Urinary bladder (tissue), 4 donors: ENCODE data around the gene CPA1. TPM values are rescaled to one million over a fixed set of nuclear protein-coding genes. Genes with fewer than 3 reads are reported as not detected.

Experiments
- DNase-seq: peaks from one replicate; pipeline ENCODE4 v3.0.0-alpha.2; 2015; ENCODE audit errors: extremely low spot score
- H3K27ac ChIP-seq: one replicate; pipeline ENCODE4 v1.5.1; 2013; ENCODE audit warnings: low read depth, mild to moderate bottlenecking, moderate library complexity
- H3K36me3 ChIP-seq: one replicate; pipeline ENCODE4 v1.6.1; 2013; ENCODE audit warnings: mild to moderate bottlenecking, moderate library complexity; ENCODE audit not compliant: insufficient read depth
- H3K4me1 ChIP-seq: one replicate; pipeline ENCODE4 v1.6.1; 2013; ENCODE audit warnings: mild to moderate bottlenecking, moderate library complexity; ENCODE audit not compliant: insufficient read depth
- H3K4me3 ChIP-seq: one replicate; pipeline ENCODE4 v1.5.1; 2013; ENCODE audit warnings: low read depth, low read length
- WGBS: extraction: QIAGEN DNeasy Blood & Tissue Kit; methylation state at CpG from one replicate; pipeline ENCODE4 v1.1.7; 2013; 5-methylcytosine and 5-hydroxymethylcytosine counted together
- polyA plus RNA-seq: library from polyadenylated mRNA; stranded (reverse); fragments of 200-250 nt; gene quantifications from one replicate; pipeline ENCODE4 v1.2.3, GENCODE V29; 2013
- total RNA-seq: library from RNA; depleted of rRNA; stranded (reverse); fragments of >200 nt; gene quantifications from one replicate; pipeline ENCODE4 v1.2.3, GENCODE V29; 2014
- donor health status: healthy with polysubstance abuse.
- donor health status: healthy.

CPA1 gene
- total and polyA plus RNA-seq, 2 donors = 0.63 to 0.71 TPM

DNA sequence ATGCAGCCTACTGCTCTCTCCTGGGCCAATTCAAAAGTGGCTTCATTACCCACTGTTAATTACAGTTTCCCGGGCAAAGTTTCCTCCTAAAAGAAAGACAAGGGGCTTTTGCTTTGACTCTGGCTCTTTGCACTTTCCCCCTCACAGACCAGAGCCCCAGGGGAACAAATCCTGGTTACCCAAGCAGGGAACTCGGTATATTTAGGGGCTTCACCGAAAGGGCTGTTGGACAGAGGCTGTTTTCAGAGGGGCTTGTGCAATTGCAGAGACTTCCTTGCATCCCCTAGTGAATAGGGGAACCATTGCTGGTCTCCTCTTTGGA is 7.0 kb downstream of the CPA1 start:
- Histone ChIP-seq H3K4me3 (no peak overlapping the region), H3K27ac (no peak overlapping the region), H3K4me1 (no peaks in the 10 kb centered on the region), H3K36me3 (no peaks in the 10 kb centered on the region)
- WGBS = 94% methylated on average over 3 of the region's 3 CpGs
- DNase-seq = no peak

DNA sequence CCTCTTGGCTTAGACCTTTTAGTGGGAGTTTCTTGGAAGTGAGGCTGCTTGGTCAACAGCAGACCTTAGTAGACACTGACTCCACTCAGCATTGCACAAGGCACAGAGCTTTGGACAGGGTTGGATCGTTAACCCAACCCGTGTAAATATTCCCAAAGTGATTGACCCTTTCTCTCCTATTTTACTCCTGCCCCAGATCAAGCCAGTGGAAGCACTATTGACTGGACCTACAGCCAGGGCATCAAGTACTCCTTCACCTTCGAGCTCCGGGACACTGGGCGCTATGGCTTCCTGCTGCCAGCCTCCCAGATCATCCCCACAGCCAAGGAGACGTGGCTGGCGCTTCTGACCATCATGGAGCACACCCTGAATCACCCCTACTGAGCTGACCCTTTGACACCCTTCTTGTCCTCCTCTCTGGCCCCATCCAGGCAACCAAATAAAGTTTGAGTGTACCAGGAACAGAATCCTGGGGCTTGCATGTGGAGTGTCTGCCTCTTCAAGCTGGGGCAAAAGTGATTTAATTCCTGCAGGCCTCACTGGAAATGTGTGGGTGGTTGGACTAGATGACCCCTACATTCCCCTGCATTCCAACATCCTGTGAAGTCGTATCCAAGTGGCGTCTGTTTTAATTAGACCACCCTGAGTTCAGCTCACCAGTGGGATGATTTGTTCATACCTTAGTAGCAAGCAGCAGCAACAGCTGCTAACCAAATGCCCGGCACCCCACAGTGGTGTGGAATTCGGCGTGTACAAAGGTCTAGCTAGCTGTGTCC is 7.5 kb downstream of the CPA1 start:
- DNase-seq = no peak
- H3K4me3 ChIP-seq = no peak overlapping the region
- H3K36me3 ChIP-seq = no peaks in the 10 kb centered on the region
- 82% methylated on average over 12 of the region's 12 CpGs for WGBS
- H3K4me1 ChIP-seq = no peaks in the 10 kb centered on the region
- no peak overlapping the region for H3K27ac ChIP-seq

DNA sequence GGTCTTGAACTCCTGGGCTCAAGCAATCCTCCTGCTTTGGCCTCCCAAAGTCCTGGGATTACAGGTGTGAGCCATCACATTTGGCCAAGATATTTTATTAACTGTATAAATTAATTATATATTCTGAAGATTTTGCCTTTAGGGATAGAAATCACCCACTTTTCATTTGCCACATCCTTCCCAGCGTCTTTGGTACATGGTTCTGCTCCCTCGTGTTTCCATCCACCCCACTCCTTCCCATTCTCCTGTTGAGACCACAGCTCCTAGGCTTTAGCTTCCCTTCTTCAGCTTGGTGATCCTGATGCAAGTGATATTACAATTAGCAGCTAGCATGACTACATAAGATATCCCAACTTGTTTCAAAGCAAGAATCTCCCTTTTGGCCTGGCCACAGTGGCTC is 8.4 kb downstream of the CPA1 start:
- DNase-seq = no peak
- Histone ChIP-seq H3K36me3 (no peaks in the 10 kb centered on the region), H3K27ac (no peak overlapping the region), H3K4me1 (no peaks in the 10 kb centered on the region), H3K4me3 (no peak overlapping the region)
- WGBS = 100% methylated on average over 2 of the region's 2 CpGs

DNA sequence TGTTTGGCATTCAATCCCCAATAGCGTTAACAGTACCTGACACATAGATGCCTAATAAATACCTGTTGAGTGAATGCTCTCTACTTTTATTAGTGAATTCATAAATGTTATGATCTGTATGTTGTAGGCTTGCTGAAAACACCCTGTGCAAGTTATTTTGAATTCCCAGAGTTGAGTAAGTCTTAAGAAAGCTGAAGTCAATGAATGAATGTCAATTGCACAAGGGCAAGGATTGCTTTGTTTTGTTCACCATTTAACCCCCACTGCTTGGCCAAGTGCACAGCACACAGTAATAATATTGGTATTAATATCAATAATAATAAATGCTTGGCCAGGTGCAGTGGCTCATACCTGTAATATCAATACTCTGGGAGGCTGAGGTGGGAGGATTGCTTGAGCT is 10.2 kb downstream of the CPA1 start:
- Histone ChIP-seq H3K27ac (no peak overlapping the region), H3K4me1 (no peaks in the 10 kb centered on the region), H3K4me3 (no peak overlapping the region), H3K36me3 (no peaks in the 10 kb centered on the region)
- no peak for DNase-seq
- 93% methylated on average over 1 of the region's 1 CpG for WGBS

DNA sequence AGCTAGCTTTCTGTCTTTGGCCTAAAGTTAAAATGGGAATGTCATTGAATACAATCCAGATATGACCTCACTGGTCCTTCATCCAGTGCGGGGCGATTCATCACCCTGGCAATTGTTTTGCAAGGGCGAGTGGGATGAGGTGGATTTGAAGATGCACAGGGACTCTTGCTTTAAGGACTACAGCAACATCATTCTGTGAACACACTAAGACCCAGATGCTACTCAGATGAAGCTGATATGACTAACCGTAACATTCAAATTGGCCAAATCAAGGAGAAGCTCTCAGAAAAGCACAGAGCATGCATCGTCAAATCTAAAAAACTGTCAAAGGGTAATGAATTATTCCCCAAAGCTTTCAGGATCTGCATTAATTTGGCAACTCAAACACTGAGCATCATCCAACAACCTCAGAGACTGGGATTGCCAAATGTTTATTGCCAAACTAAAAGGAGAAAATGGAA is 12.8 kb downstream of the CPA1 start:
- Histone ChIP-seq H3K4me3 (no peak overlapping the region), H3K4me1 (no peaks in the 10 kb centered on the region), H3K36me3 (no peaks in the 10 kb centered on the region), H3K27ac (no peak overlapping the region)
- no peak for DNase-seq
- WGBS = 41% methylated on average over 5 of the region's 5 CpGs

DNA sequence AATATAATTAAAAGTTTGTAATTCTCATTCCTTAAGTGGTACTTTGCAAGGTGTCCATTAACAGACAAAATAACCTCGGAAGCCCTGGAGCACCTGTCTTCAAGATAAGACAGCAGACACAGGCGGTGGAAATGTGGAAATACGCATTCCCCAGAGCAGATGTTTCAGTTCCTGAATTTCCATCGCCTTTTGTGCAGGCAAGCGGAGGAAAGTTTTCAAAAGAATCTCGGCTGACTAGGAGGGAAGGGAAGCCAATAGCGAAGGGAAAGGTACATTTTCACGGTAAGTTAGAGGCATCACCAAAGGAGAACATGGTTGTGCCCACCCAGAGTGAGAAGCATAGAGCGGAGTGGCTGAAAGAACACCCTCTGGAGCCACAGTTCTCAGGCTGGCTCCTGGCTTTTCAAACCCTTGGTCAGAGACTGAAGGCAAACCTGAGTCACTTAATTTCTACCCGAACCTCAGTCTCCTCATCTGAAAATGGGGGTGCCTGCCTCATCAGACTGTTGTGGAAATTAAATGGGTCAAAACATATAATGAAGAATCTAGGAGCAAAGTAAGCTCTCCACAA is 13.6 kb downstream of the CPA1 start:
- Histone ChIP-seq H3K36me3 (no peaks in the 10 kb centered on the region), H3K27ac (no peak overlapping the region), H3K4me1 (no peaks in the 10 kb centered on the region), H3K4me3 (no peak overlapping the region)
- no peak for DNase-seq
- WGBS = 79% methylated on average over 10 of the region's 10 CpGs

DNA sequence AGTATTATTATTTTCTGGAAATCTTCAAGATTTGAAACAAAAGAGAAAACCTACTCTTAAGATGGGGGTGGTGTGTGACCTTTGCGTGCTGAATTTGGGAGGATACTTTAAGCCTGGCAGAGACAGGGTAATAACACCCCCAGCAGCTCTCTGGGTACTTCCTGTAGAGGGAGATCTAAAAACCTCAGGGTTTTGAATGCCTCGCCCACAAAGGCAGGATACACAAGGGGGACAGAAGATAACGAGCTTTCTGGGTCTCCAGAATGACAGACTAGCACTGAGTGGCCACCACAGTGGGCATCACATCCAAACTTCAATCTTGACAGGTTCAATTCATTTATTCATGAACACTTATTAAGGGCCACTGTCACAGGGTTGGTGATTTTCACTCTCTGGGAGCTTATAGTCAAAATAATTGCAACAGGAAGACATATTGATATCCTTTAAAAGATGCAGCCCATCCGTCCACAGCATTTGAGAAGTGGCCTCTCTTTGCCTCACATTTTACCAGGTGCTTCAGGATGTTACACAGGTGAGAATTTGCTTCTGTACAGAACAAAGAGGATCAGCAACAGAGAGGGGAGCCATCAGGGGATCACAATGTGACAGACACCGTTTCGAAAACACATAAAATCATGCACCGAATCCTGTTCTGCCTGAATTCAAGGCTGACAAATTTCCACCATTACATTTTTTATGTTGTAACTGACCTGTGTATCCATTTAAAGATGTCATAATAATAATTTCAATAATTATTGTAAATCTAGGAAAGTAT is 14.3 kb downstream of the CPA1 start:
- no peak overlapping the region for H3K27ac ChIP-seq
- DNase-seq = no peak
- WGBS = 87% methylated on average over 7 of the region's 7 CpGs

DNA sequence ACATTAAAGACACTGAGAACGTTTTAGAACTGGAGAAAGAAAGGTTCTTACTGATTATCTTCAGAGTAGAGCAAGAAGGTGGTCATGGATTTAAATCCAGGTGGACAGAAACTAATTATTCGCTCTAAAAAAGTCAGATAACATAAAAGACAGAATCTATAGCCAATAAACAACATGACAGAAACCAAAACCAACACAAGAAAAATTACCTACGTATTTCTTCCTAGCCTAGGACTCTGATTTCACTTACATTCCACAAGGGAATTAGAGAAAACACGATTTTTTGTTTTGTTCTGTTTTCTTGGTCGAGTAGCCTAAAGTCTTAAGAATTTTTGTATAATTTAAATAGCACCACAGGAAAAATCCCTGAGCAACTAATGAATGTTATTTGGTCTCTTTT is 15.1 kb downstream of the CPA1 start:
- Histone ChIP-seq H3K27ac (no peak overlapping the region), H3K4me1 (no peaks in the 10 kb centered on the region), H3K36me3 (no peaks in the 10 kb centered on the region), H3K4me3 (no peak overlapping the region)
- WGBS = 73% methylated on average over 5 of the region's 5 CpGs
- DNase-seq = no peak

More for the DNA sequence above, 14.3 kb downstream of the CPA1 start:
- H3K36me3 ChIP-seq = no peaks in the 10 kb centered on the region
- H3K4me1 ChIP-seq = no peaks in the 10 kb centered on the region
- no peak overlapping the region for H3K4me3 ChIP-seq

DNA sequence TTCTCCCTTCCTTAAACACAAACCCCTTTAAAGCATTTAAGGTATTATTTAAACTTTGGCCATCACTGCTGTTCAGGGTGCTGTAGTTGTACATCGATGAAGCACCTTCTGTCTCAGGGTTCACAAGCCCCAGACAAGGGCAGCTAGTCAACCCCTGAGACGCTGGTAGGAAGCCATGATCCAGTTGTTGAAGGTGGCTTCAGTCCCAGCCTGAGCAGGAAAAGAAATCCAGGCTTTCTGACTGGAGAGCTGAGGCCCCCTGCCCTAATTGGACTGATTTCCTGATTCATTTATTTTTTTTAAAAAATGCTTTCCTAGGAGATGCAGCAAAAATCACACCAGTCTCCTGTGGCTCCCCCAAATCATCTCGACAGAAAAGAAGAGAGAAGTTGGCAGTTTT is 15.8 kb downstream of the CPA1 start:
- WGBS = 56% methylated on average over 3 of the region's 3 CpGs
- Histone ChIP-seq H3K4me1 (no peaks in the 10 kb centered on the region), H3K4me3 (no peak overlapping the region), H3K36me3 (no peaks in the 10 kb centered on the region), H3K27ac (no peak overlapping the region)
- DNase-seq = no peak

DNA sequence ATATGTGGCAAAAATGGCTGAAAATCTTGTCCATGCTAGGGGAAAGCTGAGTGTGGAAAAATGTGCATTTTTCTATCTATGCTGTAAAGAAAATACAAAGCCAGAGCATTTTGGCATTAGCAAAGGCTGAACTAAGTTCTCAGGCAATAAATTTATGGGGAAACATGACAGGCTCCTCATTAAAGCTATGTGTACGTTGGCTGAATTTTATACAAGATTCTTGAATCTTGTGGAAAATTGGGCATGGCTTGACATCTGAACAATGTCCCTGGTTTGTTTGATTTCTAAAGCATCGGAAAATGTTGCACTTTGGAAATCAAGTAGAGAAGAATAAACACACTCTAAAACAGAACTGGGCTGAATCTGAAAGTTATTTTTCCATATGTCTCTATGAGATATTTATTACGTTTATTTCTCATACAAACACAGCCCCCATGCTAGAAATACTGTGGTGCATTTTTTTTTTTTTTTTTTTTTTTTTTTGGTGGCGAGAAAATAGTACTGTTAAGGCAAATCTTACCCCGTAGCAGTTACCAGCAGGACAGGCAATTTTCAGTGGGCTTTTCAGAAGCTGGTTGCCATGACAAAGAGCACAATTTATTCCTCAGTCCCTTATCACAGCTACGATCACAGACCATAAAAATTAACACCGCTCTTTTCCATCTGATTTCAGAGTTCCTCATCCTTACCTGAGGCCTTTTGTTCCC is 16.9 kb downstream of the CPA1 start:
- Histone ChIP-seq H3K4me1 (no peaks in the 10 kb centered on the region), H3K36me3 (no peaks in the 10 kb centered on the region), H3K27ac (no peak overlapping the region), H3K4me3 (no peak overlapping the region)
- WGBS = 59% methylated on average over 7 of the region's 7 CpGs
- DNase-seq = no peak

DNA sequence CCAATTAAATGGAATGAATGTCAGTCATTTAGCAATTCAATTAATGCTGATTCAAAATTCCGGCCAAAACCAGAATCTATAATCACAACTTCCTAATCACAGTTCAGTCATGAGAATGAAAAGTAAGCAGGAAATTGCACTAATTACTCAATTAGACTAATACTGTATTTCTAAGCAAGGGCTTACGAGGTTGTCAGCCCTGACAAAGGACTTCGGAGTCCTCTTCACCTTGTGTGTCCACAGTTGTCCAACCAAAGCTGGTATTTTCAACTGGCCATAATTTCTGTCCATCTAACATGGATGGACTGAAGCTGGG is 17.4 kb downstream of the CPA1 start:
- no peaks in the 10 kb centered on the region for H3K36me3 ChIP-seq
- no peak overlapping the region for H3K4me3 ChIP-seq
- no peak overlapping the region for H3K27ac ChIP-seq
- no peaks in the 10 kb centered on the region for H3K4me1 ChIP-seq
- DNase-seq = no peak
- WGBS = 86% methylated on average over 3 of the region's 3 CpGs

DNA sequence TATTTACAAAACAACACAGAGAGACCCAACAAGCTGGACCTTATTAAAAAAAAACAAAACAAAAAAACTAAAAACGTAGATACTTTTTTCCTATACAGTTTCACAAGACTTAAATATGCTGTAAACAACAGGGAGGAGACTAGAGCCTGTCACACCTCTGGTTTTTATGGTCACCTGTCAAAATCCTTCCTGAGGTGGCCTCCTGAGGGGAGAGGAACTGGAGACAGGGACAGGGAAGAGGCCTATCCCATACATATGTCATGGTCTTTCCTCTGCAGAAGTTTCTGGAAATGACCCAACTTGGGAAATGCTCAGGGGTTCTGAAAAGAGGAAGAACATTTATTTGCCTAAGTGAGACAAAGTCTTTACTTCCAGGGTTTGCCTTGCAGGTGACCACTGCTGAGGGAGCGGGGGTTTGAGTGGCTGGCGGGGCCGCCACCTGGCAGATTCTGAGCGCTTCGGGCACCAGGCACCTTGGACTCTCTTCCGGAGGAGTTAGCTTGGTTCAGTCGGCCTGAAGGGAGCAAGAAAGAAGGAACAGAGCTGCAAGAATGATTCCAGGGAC is 18.3 kb downstream of the CPA1 start:
- no peaks in the 10 kb centered on the region for H3K36me3 ChIP-seq
- no peak overlapping the region for H3K27ac ChIP-seq
- no peak overlapping the region for H3K4me3 ChIP-seq
- DNase-seq = no peak
- 86% methylated on average over 8 of the region's 8 CpGs for WGBS
- H3K4me1 ChIP-seq = no peaks in the 10 kb centered on the region

DNA sequence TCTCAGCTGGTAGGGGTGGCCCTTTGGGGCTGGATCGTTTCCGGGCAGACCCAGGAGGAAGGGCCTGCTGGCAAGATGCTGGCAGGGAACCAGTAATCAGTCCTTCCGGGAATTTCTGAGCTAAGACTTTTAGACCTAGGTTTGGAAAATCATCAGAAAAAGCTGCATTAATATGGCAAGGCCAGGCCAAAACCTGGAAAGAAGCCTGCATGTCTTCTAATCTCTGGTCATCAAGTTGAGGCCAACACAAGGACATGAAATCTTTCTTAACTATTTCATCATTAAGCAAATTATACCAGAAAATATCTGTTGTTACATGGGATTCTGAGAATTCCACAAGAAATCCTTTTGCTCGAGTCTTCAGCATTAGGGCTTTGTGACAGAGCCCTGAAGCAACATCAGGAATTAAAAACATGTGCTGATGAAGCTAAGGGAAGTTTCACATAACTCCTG is 19.9 kb downstream of the CPA1 start:
- Histone ChIP-seq H3K4me3 (no peak overlapping the region), H3K27ac (no peak overlapping the region), H3K4me1 (no peaks in the 10 kb centered on the region), H3K36me3 (no peaks in the 10 kb centered on the region)
- DNase-seq = no peak
- 36% methylated on average over 4 of the region's 4 CpGs for WGBS
